Jurkat, Clone E6-1 (cell line): ENCODE data around the gene LPP.
A peak's percentile ranks its signal among the peaks of the same experiment; 100 is the strongest.

Experiments used
- DNase-seq: peaks from one replicate; pipeline ENCODE4 v3.0.0-alpha.2; 2011; ENCODE audit warnings: low read depth, low spot score
- H3K4me3 ChIP-seq: 2 replicates; pipeline ENCODE4 v1.5.1; 2011; ENCODE audit warnings: mild to moderate bottlenecking, low read length, control low read depth, moderate library complexity

LPP gene

DNA sequence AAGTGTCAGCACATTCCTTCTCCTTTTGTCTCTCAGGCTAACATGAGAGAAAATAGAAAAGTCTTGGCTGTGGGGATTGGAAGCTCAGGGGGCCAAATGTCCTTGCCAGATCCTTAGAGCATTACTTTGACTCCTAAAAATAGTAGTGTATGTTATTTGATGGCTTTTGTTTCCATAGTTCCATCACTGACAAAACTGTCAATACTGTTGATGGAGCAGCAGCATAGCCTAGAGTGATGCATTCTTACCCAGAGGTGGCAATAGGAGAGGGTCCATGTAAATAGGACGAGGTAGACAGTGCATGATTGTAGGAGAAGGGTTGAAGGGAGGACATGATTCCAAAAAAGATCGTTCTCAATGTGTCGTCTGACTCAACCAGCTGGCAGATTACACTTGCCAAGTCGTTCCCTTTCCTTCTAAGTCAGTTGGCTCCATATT, 735.1 kb downstream of the LPP start:
- H3K4me3 ChIP-seq: no peak overlapping the region
- no peak for DNase-seq

DNA sequence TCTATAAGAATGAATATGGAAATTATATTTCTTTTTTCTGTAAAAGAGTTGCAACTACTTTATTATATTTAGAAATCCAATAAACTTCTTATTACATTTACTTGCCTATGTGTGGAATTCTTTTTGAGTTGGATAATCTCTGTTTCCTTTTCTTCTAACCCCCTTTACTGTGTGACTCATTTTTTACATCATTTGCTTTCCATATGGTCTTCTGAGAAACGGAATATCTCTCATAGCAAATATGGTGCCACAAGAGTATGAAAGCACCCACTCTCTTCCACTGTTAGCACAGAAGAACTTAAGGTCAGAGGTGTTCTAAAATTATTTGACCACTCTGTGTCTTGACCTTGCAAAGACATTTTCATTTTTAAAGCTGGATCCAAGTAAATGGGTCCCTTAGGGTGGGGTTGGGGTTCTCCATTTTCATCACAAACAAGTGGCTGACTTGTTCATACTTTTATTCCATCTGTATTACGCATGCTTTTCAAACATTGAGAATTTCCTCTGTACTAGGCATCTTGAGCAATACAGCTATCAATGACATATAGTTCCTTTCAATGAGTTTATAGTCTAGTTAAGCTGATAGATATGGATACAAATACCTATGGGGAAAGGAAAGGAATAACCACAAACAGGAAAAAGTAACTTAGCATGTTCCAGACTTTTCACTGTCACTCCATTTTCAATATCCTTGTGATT, 736.8 kb downstream of the LPP start:
- DNase-seq: no peak
- no peak overlapping the region for H3K4me3 ChIP-seq

GRCh38 chr3:188899881-188900280, 745.9 kb downstream of the LPP start:
- H3K4me3 ChIP-seq: no peak overlapping the region
- DNase-seq: no peak

- no peak for DNase-seq
- no peak overlapping the region for H3K4me3 ChIP-seq
Observed at GRCh38 chr3:188900421-188900951, 746.5 kb downstream of the LPP start.

- DNase-seq: no peak
Observed at GRCh38 chr3:188901126-188901525, 747.2 kb downstream of the LPP start.

DNA sequence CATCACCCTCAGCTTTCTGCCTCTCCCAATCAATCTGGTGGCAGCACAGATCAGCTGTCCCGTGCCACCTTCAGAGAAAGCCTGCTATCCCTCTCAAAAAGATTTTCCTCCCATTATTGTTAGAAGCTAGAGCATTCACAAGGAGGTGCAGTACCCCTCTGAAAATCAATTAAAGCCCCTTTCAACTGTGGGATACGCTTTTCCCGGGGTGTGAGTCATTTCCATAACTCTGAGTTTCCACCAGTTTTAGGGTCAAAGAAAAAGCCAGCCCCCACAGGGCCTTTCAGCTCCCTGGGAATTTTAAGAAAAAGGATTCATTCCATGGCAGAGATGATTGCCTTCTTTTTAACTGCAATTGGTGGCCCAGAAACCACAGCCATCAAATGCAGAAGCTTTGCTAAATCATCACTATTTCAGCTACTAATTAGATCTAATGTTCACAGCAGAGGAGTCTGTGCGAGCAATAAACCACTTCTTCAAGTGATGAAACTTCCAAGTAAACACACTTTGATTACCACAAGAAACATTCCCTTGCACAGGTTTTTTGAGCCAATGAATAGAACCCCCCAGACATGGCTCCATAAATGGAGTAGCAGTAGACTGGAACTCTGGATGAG, 747.8 kb downstream of the LPP start:
- H3K4me3 ChIP-seq: no peak overlapping the region
- DNase-seq: no peak

More at GRCh38 chr3:188901126-188901525, 747.2 kb downstream of the LPP start:
- H3K4me3 ChIP-seq: no peak overlapping the region

GRCh38 chr3:188904670-188905069, 750.7 kb downstream of the LPP start:
- no peak for DNase-seq
- no peak overlapping the region for H3K4me3 ChIP-seq

DNA sequence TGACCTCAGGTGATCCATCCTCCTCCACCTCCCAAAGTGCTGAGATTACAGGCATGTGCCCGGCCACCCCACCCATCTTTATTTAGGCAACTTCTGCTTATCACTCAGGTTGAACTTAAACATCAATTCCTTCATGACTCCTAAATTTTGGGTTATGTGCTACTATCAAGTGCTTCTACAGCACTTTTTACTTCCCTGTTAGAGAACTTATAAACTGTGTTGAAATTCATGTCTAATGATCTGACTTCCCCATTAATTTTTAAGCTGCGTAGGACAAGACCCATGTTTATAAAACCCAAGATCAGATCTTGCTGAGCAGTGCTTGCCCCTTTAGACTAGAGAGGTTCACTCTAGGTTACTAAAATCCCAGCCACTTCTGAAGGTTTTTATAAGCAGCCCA, 751.6 kb downstream of the LPP start:
- H3K4me3 ChIP-seq: no peak overlapping the region
- DNase-seq: no peak

- DNase-seq: peak; percentile 37
- H3K4me3 ChIP-seq: no peak overlapping the region
Observed at GRCh38 chr3:188906236-188906635, 752.3 kb downstream of the LPP start.

DNA sequence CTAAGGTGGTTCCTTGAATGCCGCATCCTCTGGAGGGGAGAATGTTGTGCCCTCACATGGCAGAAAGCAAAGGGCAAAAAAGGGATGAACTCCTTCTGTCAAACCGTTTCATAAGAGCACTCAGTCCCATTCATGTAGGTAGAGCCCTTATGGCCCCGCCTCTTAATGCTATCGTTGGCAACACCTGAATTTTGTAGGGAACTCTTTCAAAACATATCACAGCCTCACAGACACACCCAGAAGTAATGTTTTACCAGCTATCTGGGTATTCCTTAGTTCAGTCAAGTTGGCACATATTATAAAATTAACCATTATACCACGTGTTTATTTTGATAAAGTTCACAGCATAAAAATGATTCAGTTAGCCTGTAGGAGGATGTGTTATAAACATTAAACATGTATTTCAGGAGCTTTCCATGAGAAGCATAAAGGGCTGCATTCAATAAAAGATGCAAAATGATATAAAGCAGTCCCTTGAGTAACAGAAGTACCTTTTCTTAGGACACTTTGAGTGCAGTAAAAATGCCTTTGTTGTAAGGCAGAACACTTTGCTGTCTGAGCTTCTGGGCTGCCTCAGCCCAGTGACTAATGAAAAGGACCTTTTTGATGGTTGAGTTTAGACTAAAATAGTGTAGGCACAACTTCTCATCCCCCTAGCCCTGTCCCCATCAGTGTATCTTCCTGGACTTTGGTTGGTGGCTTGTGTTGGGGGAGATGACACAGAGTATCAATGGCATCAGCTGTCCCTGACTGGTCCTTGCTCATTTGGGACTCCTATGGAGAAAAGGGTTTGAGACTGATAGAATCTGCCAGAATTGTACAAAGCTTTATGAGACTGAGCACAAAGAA, 754.3 kb downstream of the LPP start:
- no peak for DNase-seq
- H3K4me3 ChIP-seq: no peak overlapping the region

DNA sequence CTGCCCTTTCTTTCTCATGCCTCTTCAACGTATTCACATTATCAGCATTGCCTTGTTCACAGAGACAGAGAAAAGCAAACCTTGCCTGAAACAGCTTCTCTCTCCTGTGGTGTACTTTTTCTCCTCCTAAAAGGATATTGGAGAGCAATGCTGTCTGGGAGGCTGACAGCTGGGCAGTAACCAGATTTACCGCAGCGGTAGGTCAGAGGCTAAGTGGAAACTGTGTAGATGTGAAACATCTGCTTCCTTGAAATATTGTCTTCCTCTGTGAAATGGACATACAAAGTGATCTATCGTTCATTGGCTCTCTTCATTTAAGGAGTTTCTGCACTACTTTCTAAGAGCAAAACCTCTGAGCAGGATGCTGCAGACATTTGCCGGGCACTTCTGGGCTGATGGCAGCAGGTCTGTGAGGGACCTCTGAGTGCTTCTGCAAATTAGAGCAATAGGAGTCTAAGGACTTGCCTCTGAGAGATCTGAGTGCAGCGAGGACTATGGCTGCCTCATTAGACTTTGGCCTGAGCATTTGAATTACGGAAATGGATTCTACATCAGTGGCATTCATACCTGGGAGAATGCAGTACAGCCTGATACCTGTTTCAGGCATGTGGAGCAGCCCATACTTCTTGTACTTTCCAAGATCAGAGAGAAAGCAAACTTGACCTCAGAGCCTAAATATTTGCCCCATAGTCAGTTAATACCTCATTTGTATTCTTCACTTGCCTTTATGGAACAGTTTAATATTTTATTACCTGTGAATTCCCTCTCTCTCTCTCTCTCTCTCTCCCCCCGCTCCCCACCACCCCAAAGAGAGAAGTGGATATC, 757.3 kb downstream of the LPP start:
- DNase-seq: no peak
- H3K4me3 ChIP-seq: no peak overlapping the region

DNA sequence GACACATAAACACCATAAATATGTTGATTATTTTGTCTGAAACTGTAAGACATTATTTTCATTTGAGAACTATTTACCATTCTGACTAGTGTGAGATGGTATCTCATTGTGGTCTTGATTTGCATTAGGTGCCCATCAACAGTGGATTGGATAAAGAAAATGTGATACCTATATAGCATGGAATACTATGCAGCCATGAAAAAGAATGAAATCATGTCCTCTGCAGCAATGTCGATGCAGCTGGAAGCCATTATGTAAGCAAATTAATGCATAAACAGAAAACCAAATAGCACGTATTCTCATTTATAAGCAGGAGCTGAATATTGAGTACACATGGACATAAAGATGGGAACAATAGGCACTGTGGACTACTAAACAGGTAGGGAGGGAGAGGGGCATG, 759.1 kb downstream of the LPP start:
- no peak for DNase-seq
- H3K4me3 ChIP-seq: no peak overlapping the region

DNA sequence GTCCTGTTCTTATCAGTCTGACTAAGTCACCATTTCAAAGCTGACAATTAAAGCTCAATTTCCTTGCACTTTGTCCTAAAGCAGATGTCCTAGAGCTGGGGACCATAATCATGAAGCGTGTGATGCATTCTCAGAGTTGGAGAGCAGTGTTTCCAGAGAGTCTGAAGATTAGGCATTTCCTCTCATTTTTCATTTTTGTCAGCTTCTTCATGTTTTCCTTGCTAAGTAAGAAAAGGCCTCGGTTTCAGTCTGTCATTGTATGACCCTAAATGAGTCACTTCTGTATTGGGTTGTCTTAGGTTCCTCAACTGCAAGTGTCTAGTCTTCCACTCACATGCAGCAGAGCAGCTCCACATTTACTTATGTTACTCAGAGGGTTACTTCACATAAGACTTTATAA, 760.6 kb downstream of the LPP start:
- H3K4me3 ChIP-seq: no peak overlapping the region
- DNase-seq: no peak

- no peak for DNase-seq
- H3K4me3 ChIP-seq: no peak overlapping the region
Observed at GRCh38 chr3:188915127-188915526, 761.2 kb downstream of the LPP start.

DNA sequence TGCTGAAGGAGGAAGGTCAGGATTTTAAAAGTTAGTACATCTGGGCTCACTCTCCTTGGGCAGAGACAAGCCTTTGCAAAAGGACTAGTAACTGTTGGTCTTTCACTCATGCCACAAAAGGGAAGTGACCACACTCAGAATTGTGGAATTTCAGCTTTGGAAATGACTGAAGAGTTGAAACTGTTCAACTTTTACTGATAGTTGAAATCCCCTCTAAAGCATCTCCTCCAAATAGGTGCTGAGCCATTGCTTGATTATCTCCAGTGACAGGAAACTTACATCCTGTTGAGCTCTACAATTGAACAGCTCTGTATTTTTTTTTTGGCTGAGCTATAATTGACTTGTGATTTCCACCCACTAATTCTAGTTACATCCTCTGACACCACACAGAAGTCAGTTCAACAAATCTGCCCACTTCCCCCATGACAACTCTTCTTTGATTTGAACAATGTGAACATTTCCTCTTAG, 763.0 kb downstream of the LPP start:
- H3K4me3 ChIP-seq: no peak overlapping the region
- DNase-seq: peak; percentile 91

- no peak overlapping the region for H3K4me3 ChIP-seq
- DNase-seq: no peak
Observed at GRCh38 chr3:188918093-188918492, 764.1 kb downstream of the LPP start.

DNA sequence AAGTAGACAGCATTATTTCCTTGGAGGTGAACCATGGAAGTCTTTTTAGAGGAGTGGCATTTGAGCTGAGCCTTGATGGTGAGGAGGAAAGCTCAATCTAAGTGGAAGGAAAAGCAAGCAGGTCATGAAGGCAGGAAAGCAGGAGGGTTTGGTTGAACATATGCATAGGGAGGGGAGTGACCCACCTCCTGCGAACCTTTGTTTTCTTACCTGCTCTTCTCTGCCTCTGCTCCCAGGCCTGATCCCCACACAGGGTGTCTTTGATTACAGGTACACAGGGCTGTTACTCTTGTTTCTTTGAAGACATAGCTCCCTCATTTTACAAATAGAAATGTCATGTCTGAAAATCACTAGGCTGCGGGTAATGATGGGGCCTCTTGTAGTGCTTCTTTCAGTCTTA, 769.7 kb downstream of the LPP start:
- H3K4me3 ChIP-seq: no peak overlapping the region
- DNase-seq: no peak

- no peak for DNase-seq
Observed at GRCh38 chr3:188925376-188925775, 771.4 kb downstream of the LPP start.

GRCh38 chr3:188926111-188926510, 772.2 kb downstream of the LPP start:
- H3K4me3 ChIP-seq: no peak overlapping the region
- DNase-seq: no peak

More at GRCh38 chr3:188925376-188925775, 771.4 kb downstream of the LPP start:
- no peak overlapping the region for H3K4me3 ChIP-seq
